ENCODE results near the gene COMMD10. TPM values are rescaled to one million over a fixed set of nuclear protein-coding genes. Genes with fewer than 3 reads are reported as not detected.

COMMD10 gene
- total RNA-seq, 8 experiments from 2014 or later, result 14.4 to 31.4 (median 23.1) TPM

DNA sequence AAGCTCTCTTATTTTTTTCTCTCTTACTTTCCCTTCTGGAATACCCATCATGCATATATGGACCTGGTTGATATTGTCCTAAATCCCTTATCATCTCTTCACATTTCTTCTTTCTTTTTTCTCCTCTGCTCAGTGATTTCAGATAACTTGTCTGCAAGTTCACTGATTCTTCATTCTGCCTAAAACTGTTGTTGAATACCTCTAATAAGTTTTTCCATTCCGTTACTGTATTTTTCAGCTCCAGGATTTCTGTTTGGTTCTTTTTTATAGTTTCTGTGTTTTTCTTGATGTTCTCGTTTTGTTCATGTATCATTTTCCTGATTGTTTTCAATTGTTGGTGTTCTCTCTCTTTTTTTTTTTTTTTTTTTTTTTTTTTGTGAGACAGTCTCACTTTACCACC, 203.7 kb downstream of the COMMD10 start:
- Histone ChIP-seq H3K4me3 (no peak overlapping the region), H3K27ac (no peak overlapping the region), H3K4me1 (replicated peaks in 1 of 2) (no peaks in the 10 kb centered on the region)
- in situ Hi-C loops (cut with MboI; ENCODE audit: low pct_unique_long_range_greater_than_20kb in 2 of 9, low sequenced_read_pairs in 9 of 9, unreplicated experiment in 9 of 9), result no loop called here
- WGBS, 10 experiments, result 80 to 100% (median 97%) methylated on average over 1 to 2 of the region's 2 CpGs
- ATAC-seq (replicated peaks in 6 of 8), result no peak

- in situ Hi-C loops (cut with MboI; ENCODE audit: low pct_unique_long_range_greater_than_20kb in 2 of 9, low sequenced_read_pairs in 9 of 9, unreplicated experiment in 9 of 9), result no loop called here
- Histone ChIP-seq H3K4me1 (replicated peaks in 1 of 2) (no peaks in the 10 kb centered on the region), H3K4me3 (no peak overlapping the region), H3K27ac (no peak overlapping the region)
- ATAC-seq (replicated peaks in 6 of 8), result no peak
- 0 to 100% (median 92%) methylated on average over 1 to 3 of the region's 3 CpGs; no CpG with 5 or more reads in 3 of the 10 experiments for WGBS, 10 experiments
Observed at GRCh38 chr5:116289276-116289675, 204.5 kb downstream of the COMMD10 start.

DNA sequence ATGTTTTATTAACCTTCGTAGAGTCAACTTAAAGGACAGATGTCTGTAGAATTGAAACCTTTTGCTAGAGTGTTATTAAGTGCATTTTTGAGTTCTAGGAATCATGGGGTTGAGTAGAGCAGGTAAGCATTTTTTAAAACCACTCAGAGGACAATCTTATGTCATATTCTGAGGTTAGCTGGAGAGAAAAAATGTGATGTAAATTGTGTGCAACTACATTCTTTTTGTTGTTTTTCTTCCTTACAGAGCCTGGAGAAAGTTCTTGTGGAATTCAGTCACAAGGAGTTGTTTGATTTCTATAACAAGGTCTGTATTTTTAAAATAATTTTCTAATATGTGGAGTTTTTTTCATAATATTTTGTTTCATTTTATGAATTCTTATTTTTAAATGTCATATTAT, 206.4 kb downstream of the COMMD10 start:
- H3K27ac ChIP-seq, result no peak overlapping the region
- no peak for ATAC-seq (replicated peaks in 6 of 8)
- WGBS, 10 experiments, result 80 to 100% (median 97%) methylated on average over 1 of the region's 1 CpG; no CpG with 5 or more reads in 2 of the 10 experiments
- H3K4me1 ChIP-seq (replicated peaks in 1 of 2), result no peaks in the 10 kb centered on the region
- in situ Hi-C loops (cut with MboI; ENCODE audit: low pct_unique_long_range_greater_than_20kb in 2 of 9, low sequenced_read_pairs in 9 of 9, unreplicated experiment in 9 of 9), result no loop called here
- H3K4me3 ChIP-seq, result no peak overlapping the region

DNA sequence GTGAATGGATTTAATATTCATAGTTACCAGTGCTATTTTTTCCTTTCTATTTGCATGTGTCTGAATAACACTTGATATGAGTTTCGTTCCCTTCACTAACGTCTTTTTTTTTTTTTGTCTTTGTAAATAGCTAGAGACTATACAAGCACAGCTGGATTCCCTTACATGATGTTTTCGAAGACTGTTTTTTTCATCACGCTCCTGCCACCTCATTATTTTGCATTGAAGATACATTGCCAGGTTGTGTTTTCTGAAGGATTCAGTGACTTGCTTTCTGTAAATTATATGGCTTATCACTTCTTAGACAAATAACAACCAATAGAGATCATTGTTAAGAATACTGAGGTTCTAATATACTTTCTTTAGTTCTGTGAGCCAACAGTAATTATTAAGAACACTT, 207.5 kb downstream of the COMMD10 start:
- no peak overlapping the region for H3K4me3 ChIP-seq
- no peak for ATAC-seq (replicated peaks in 6 of 8)
- H3K27ac ChIP-seq, result no peak overlapping the region
- H3K4me1 ChIP-seq (replicated peaks in 1 of 2), result no peaks in the 10 kb centered on the region
- in situ Hi-C loops (cut with MboI; ENCODE audit: low pct_unique_long_range_greater_than_20kb in 2 of 9, low sequenced_read_pairs in 9 of 9, unreplicated experiment in 9 of 9), result no loop called here
- WGBS, 10 experiments, result 15 to 84% (median 66%) methylated on average over 4 of the region's 4 CpGs

GRCh38 chr5:116296335-116297072, 211.7 kb downstream of the COMMD10 start:
- WGBS, 10 experiments, result 52 to 100% (median 95%) methylated on average over 1 to 4 of the region's 4 CpGs; no CpG with 5 or more reads in 1 of the 10 experiments
- H3K27ac ChIP-seq, result no peak overlapping the region
- no peak for ATAC-seq (replicated peaks in 6 of 8)
- no peak overlapping the region for H3K4me3 ChIP-seq
- peaks cover 0 to 7% of the 10 kb centered on the region in 2 donors for H3K4me1 ChIP-seq (replicated peaks in 1 of 2)
- in situ Hi-C loops (cut with MboI; ENCODE audit: low pct_unique_long_range_greater_than_20kb in 2 of 9, low sequenced_read_pairs in 9 of 9, unreplicated experiment in 9 of 9), result no loop called here

DNA sequence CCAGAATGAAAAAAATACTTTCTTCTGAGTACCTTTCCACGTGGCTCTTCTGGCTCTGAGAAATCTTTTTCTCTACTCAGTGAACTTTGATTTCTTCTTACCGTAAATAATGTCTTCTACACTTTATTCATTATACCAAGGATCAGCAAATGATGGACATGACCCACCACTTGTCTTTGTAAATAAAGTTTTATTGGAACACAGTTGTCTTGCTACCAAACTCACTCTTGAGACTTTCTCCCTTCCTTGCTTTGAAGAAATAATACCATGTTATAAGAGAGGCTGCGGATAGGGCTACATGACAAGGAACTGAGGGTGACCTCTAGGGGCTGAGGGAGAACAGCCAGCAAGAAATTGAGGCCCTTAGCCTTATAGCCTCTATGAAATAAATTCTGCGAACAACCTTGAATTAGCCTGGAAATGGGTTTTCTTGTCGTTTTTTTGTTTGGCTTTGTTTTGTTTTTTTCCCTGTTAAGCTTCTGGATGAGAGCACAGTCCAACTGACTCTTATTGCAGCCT, 212.5 kb downstream of the COMMD10 start:
- Histone ChIP-seq H3K27ac (no peak overlapping the region), H3K4me3 (no peak overlapping the region), H3K4me1 (replicated peaks in 1 of 2) (peaks cover 0 to 7% of the 10 kb centered on the region in 2 donors)
- WGBS, 10 experiments, result 60 to 100% (median 94%) methylated on average over 1 to 5 of the region's 5 CpGs
- no peak for ATAC-seq (replicated peaks in 6 of 8)
- in situ Hi-C loops (cut with MboI; ENCODE audit: low pct_unique_long_range_greater_than_20kb in 2 of 9, low sequenced_read_pairs in 9 of 9, unreplicated experiment in 9 of 9), result no loop called here

DNA sequence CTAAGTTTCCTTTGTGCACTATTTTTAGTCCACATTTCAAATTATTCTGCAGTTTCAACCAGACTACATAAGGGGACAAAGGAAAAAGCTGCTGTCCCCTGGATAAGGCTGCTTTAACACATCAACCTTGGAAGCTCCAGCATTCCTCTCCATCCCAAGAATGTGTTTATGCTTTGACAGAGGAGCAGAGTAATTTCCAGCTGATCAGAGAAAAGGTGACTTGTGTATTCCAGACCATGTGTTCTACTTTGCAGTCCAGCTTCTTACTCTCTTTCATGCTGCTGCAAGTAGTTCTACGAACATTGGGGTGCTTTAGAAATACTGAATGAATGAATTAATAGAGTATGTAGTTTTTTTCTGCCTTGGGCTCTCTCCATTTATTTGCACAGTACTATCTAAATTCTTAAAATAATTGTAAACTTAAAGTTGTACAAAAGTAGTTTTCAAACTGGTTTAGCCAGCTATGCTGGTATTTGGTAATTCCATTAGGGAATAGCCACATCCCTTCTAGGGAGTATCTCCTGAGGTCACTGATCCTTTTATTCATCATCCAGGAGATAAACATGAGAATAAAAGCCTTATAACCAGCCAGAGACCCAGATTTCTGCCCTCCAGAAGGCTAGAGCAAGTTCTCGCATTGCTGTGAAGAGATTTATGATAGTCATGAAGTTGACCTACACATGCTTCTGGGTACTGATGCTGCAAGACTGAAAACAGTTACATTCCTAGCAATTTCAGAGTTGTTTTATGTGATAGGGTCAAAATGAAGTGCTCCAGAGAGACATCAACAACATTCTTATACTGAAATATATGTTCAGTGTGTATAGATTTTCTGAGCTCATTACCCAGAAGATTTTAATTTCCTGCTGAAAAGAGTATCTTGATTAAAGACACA, 215.2 kb downstream of the COMMD10 start:
- in situ Hi-C loops (cut with MboI; ENCODE audit: low pct_unique_long_range_greater_than_20kb in 2 of 9, low sequenced_read_pairs in 9 of 9, unreplicated experiment in 9 of 9), result no loop called here
- Histone ChIP-seq H3K27ac (no peak overlapping the region), H3K4me1 (replicated peaks in 1 of 2) (peaks cover 0 to 7% of the 10 kb centered on the region in 2 donors), H3K4me3 (no peak overlapping the region)
- ATAC-seq (replicated peaks in 6 of 8), result peak in 5 of 8 experiments; percentile 27 to 96 (median 53)
- WGBS, 10 experiments, result 67 to 100% (median 100%) methylated on average over 1 to 2 of the region's 2 CpGs; no CpG with 5 or more reads in 2 of the 10 experiments

- in situ Hi-C loops (cut with MboI; ENCODE audit: low pct_unique_long_range_greater_than_20kb in 2 of 9, low sequenced_read_pairs in 9 of 9, unreplicated experiment in 9 of 9), result no loop called here
- ATAC-seq (replicated peaks in 6 of 8), result no peak
- 82 to 100% (median 100%) methylated on average over 1 of the region's 1 CpG; no CpG with 5 or more reads in 3 of the 10 experiments for WGBS, 10 experiments
- Histone ChIP-seq H3K27ac (no peak overlapping the region), H3K4me1 (replicated peaks in 1 of 2) (peaks cover 0 to 7% of the 10 kb centered on the region in 2 donors), H3K4me3 (no peak overlapping the region)
Observed at GRCh38 chr5:116301110-116301509, 216.3 kb downstream of the COMMD10 start.

DNA sequence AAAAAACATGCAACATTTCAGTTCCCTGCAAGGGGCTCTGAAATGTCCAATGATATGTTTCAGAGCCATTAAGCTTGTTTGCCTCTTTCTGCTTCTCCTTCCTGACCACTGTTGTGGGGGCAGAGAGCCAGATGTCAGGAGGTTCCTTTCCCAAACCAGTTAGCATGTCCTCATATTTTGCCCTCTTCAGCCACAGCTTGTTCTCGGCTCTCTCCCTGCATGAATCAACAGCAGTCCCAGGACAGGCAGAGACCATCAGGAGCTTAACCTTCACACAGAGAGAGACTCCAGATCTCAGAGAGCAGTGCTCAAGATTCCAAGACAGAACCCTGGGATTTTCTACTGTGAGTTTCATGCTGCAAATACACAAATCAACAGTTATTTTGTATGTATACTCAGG, 218.5 kb downstream of the COMMD10 start:
- ATAC-seq (replicated peaks in 6 of 8), result no peak
- H3K4me3 ChIP-seq, result no peak overlapping the region
- H3K4me1 ChIP-seq (replicated peaks in 1 of 2), result peaks cover 0 to 7% of the 10 kb centered on the region in 2 donors
- no peak overlapping the region for H3K27ac ChIP-seq
- in situ Hi-C loops (cut with MboI; ENCODE audit: low pct_unique_long_range_greater_than_20kb in 2 of 9, low sequenced_read_pairs in 9 of 9, unreplicated experiment in 9 of 9), result no loop called here
- WGBS, 10 experiments, result 83 to 100% (median 100%) methylated on average over 1 of the region's 1 CpG; no CpG with 5 or more reads in 4 of the 10 experiments

DNA sequence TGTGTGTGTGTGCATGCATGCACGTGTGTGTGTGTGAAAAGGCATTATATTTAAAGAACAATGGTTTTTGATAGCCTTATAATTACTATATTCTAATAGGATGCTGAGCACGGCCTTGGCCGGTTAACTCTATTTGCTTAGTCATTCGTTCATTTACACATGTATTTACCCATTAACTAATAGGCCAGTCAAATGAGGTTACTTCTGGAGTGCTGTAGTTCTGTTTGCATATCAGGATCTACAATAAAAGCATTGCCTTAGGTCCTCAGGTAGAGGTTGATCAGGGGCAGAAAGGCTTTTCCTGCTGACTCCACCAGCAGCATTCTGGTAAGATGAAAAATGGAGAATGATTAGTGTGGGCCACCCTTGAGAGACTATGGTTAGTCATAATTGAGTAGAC, 219.0 kb downstream of the COMMD10 start:
- WGBS, 10 experiments, result 60 to 98% (median 85%) methylated on average over 1 to 4 of the region's 4 CpGs; no CpG with 5 or more reads in 2 of the 10 experiments
- peaks cover 0 to 7% of the 10 kb centered on the region in 2 donors for H3K4me1 ChIP-seq (replicated peaks in 1 of 2)
- H3K27ac ChIP-seq, result no peak overlapping the region
- H3K4me3 ChIP-seq, result no peak overlapping the region
- in situ Hi-C loops (cut with MboI; ENCODE audit: low pct_unique_long_range_greater_than_20kb in 2 of 9, low sequenced_read_pairs in 9 of 9, unreplicated experiment in 9 of 9), result no loop called here
- no peak for ATAC-seq (replicated peaks in 6 of 8)

GRCh38 chr5:116305899-116306298, 221.1 kb downstream of the COMMD10 start:
- no peak for ATAC-seq (replicated peaks in 6 of 8)
- in situ Hi-C loops (cut with MboI; ENCODE audit: low pct_unique_long_range_greater_than_20kb in 2 of 9, low sequenced_read_pairs in 9 of 9, unreplicated experiment in 9 of 9), result no loop called here
- H3K4me3 ChIP-seq, result no peak overlapping the region
- H3K4me1 ChIP-seq (replicated peaks in 1 of 2), result no peaks in the 10 kb centered on the region
- H3K27ac ChIP-seq, result no peak overlapping the region
- 67 to 100% (median 100%) methylated on average over 1 of the region's 1 CpG; no CpG with 5 or more reads in 5 of the 10 experiments for WGBS, 10 experiments

DNA sequence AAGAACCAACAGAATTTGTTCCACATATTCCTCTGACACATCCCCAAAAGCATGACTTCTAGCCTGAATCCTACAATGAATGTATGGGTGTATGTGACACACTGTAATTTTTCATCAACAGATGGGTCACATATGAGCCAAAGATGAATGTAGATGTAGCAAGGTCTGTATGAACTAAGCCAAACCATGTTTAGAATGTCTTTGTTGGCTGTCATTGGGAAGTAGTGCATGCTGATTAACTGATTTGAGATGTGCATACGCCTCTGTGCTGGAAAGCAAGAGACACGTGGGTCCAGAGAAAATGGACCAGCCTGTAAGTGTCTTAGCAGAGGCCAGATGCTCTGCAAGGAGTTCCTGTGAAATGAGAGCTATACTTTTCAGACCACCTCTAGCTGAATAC, 222.0 kb downstream of the COMMD10 start:
- no peak overlapping the region for H3K4me3 ChIP-seq
- H3K27ac ChIP-seq, result no peak overlapping the region
- 40 to 100% (median 65%) methylated on average over 1 to 2 of the region's 2 CpGs; no CpG with 5 or more reads in 6 of the 10 experiments for WGBS, 10 experiments
- H3K4me1 ChIP-seq (replicated peaks in 1 of 2), result no peaks in the 10 kb centered on the region
- peak in 3 of 8 experiments; percentile 30 to 99 (median 95) for ATAC-seq (replicated peaks in 6 of 8)
- in situ Hi-C loops (cut with MboI; ENCODE audit: low pct_unique_long_range_greater_than_20kb in 2 of 9, low sequenced_read_pairs in 9 of 9, unreplicated experiment in 9 of 9), result no loop called here

- in situ Hi-C loops (cut with MboI; ENCODE audit: low pct_unique_long_range_greater_than_20kb in 2 of 9, low sequenced_read_pairs in 9 of 9, unreplicated experiment in 9 of 9), result no loop called here
- Histone ChIP-seq H3K4me1 (replicated peaks in 1 of 2) (no peaks in the 10 kb centered on the region), H3K27ac (no peak overlapping the region), H3K4me3 (no peak overlapping the region)
- no peak for ATAC-seq (replicated peaks in 6 of 8)
- 72 to 100% (median 96%) methylated on average over 1 to 3 of the region's 3 CpGs for whole genome bisulfite sequencing, 10 experiments
Observed at GRCh38 chr5:116308391-116308790, 223.6 kb downstream of the COMMD10 start.
